Measurements from ENCODE around the gene CBFB. TPM values are rescaled to one million over a fixed set of nuclear protein-coding genes. Genes with fewer than 3 reads are reported as not detected.
"Not testable (repeated sequence)": the region's sequence is repeated elsewhere in the genome, so short reads cannot be mapped to it uniquely, and the experiment has no call there.

CBFB gene
- total RNA-seq, 2 donors from 2014 or later = 27.0 to 46.2 TPM

DNA sequence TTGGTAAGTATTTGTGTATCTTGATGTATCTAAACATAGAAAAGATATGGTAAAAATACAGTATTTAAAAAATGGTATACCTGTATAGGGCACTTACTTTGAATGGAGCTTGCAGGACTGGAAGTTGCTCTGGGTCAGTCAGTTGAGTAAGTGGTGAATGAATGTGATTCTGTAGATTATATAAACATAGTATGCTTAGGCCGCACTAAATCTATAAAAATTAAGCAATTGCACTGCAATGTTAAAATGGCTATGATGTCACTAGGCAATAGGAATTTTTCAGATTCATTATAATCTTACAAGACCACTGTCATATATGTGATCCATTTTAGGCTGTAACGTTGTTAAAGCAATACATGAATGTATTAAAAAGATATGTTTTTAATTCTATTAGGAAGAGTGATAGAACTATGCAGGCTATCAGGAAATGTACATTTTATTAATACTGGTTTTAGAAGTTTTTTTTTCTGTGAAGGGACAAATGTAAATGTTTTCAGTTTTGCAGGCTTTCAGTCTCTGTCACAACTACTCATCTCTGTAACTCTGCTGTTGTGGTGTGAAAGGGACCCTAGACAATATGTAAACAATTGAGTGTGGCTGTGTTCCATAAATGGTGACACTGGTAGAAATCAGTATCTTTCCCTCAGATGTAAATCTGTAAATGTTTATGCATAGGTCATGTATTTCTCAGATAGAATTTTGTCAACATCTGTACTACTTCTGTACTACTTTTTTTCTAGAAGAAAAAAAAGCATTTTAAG lies 10.5 kb downstream of the CBFB start:
- DNase-seq (ENCODE audit: low spot score) = no peak
- 91% methylated on average over 2 of the region's 2 CpGs for WGBS

GRCh38 chr16:67040166-67040565 lies 11.2 kb downstream of the CBFB start:
- TF ChIP-seq CTCF (IDR thresholded peaks at IDR 0.05) (no peak), POLR2AphosphoS5 (IDR thresholded peaks at IDR 0.05) (no peak), POLR2A (IDR thresholded peaks at IDR 0.05) (no peak)
- Histone ChIP-seq H3K4me3 (no peak overlapping the region), H3K27me3 (replicated peaks; ENCODE audit: insufficient read depth) (no peaks in the 10 kb centered on the region), H3K36me3 (no peaks in the 10 kb centered on the region), H3K4me1 (replicated peaks) (no peaks in the 10 kb centered on the region), H3K27ac (no peak overlapping the region), H3K9me3 (no peaks in the 10 kb centered on the region)
- intact Hi-C loops (cut with DNase I) = no loop called here
- DNase-seq (ENCODE audit: low spot score) = no peak
- 79% methylated on average over 2 of the region's 2 CpGs for WGBS

More for the DNA sequence above, 10.5 kb downstream of the CBFB start:
- Histone ChIP-seq H3K36me3 (no peaks in the 10 kb centered on the region), H3K4me3 (no peak overlapping the region), H3K4me1 (replicated peaks) (no peaks in the 10 kb centered on the region), H3K9me3 (no peaks in the 10 kb centered on the region), H3K27ac (no peak overlapping the region), H3K27me3 (replicated peaks; ENCODE audit: insufficient read depth) (no peaks in the 10 kb centered on the region)
- TF ChIP-seq POLR2AphosphoS5 (IDR thresholded peaks at IDR 0.05) = no peak
- no peak for TF ChIP-seq POLR2A (IDR thresholded peaks at IDR 0.05)
- no peak for TF ChIP-seq CTCF (IDR thresholded peaks at IDR 0.05)
- intact Hi-C loops (cut with DNase I) = no loop called here

DNA sequence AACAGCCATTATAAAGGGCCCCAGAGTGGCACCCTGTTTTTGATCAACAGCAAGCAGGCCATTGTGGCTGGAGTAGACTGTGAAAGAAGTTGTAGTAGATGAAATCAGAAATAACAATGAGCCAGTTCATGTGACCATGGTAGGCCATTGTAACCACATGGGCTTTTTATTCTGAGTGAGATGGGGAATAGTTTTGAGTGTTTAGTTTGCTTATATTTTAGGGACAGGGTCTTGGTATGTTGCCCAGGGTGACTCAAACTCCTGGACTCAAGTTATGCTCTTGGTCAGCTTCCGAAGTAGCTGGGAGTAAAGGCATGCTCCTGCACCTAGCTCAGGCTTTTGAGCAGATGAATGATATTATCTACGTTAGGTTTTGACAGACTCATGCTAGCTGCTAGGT lies 12.0 kb downstream of the CBFB start:
- Histone ChIP-seq H3K36me3 (no peaks in the 10 kb centered on the region), H3K4me1 (replicated peaks) (no peaks in the 10 kb centered on the region), H3K9me3 (no peaks in the 10 kb centered on the region), H3K4me3 (no peak overlapping the region), H3K27me3 (replicated peaks; ENCODE audit: insufficient read depth) (no peaks in the 10 kb centered on the region), H3K27ac (no peak overlapping the region)
- no peak for DNase-seq (ENCODE audit: low spot score)
- no peak for TF ChIP-seq POLR2A (IDR thresholded peaks at IDR 0.05)
- no peak for TF ChIP-seq CTCF (IDR thresholded peaks at IDR 0.05)
- TF ChIP-seq POLR2AphosphoS5 (IDR thresholded peaks at IDR 0.05) = no peak
- 61% methylated on average over 2 of the region's 2 CpGs for WGBS
- intact Hi-C loops (cut with DNase I) = no loop called here

- H3K4me3 ChIP-seq; H3K27ac ChIP-seq; DNase-seq (ENCODE audit: low spot score); H3K36me3 ChIP-seq; intact Hi-C loops (cut with DNase I); H3K4me1 ChIP-seq (replicated peaks); H3K27me3 ChIP-seq (replicated peaks; ENCODE audit: insufficient read depth); H3K9me3 ChIP-seq: not testable (repeated sequence)
- WGBS = 89% methylated on average over 4 of the region's 4 CpGs
Measured at GRCh38 chr16:67041520-67041919, 12.6 kb downstream of the CBFB start.

DNA sequence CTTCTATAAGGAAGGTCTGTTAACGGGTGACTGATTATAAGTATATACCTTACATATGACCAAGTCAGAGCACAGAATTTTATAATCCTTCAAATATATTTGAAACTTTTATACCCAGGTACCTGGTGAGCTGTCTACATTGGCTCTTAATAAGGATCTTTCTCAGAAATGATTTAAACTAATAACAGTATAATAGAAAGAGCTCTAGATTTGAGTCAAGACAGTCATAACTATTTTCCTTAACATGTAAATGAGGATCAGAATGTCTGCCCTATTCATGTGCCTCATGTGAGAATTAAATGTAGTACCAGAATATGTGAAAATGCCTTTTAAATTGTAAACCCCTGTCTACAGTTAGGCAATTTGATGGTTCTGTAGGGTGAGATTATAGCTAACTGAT lies 14.5 kb downstream of the CBFB start:
- DNase-seq (ENCODE audit: low spot score) = no peak
- intact Hi-C loops (cut with DNase I) = no loop called here
- Histone ChIP-seq H3K36me3 (no peaks in the 10 kb centered on the region), H3K9me3 (no peaks in the 10 kb centered on the region), H3K4me1 (replicated peaks) (no peaks in the 10 kb centered on the region), H3K4me3 (no peak overlapping the region), H3K27ac (no peak overlapping the region), H3K27me3 (replicated peaks; ENCODE audit: insufficient read depth) (no peaks in the 10 kb centered on the region)
- TF ChIP-seq POLR2AphosphoS5 (IDR thresholded peaks at IDR 0.05) = no peak
- no peak for TF ChIP-seq POLR2A (IDR thresholded peaks at IDR 0.05)
- 95% methylated on average over 1 of the region's 1 CpG for WGBS

DNA sequence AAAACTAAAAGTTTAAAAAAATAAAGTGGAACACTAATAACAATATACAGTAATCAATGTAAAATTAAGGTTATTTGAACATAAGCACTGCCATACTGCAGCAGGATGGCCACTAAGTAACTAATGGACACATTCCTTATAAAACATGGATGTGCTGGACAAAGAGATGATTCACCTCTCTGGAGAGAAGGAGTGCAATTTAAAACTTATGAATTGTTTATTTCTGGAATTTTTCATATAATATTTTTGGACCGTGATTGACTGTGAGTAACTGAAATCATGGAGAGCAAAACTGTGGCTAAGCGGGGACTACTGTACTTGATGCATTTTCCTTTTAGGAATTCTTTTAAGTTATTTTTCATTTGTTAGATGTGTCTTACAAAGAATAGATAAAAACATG lies 21.8 kb downstream of the CBFB start:
- H3K4me3 ChIP-seq = no peak overlapping the region
- no peaks in the 10 kb centered on the region for H3K36me3 ChIP-seq
- H3K27me3 ChIP-seq (replicated peaks; ENCODE audit: insufficient read depth) = no peaks in the 10 kb centered on the region
- H3K9me3 ChIP-seq = no peaks in the 10 kb centered on the region
- no peak overlapping the region for H3K27ac ChIP-seq
- no peaks in the 10 kb centered on the region for H3K4me1 ChIP-seq (replicated peaks)
- DNase-seq (ENCODE audit: low spot score) = no peak
- intact Hi-C loops (cut with DNase I) = no loop called here
- TF ChIP-seq POLR2A (IDR thresholded peaks at IDR 0.05) (no peak), POLR2AphosphoS5 (IDR thresholded peaks at IDR 0.05) (no peak), CTCF (IDR thresholded peaks at IDR 0.05) (no peak)
- 89% methylated on average over 2 of the region's 2 CpGs for whole genome bisulfite sequencing
